Astrocyte of the hippocampus (primary cell): Measurements from ENCODE around the gene TIMM8B.
"Not testable (repeated sequence)": the region's sequence is repeated elsewhere in the genome, so short reads cannot be mapped to it uniquely, and the experiment has no call there.

Source experiments
- DNase-seq: peaks from one replicate; pipeline ENCODE4 v3.0.0; 2011; ENCODE audit warnings: low read depth, low spot score

TIMM8B gene

GRCh38 chr11:112086422-112087191, at the start of gene TIMM8B, which contains the start of gene SDHD:
Gene TIMM8B, minus strand, starts transcription at chr11:112086756. Its CDS starts 33 bp downstream, at chr11:112086723.
Gene SDHD, plus strand, starts transcription at chr11:112086873. Its CDS starts 35 bp downstream, at chr11:112086908.
- peak; percentile 98 for DNase-seq

GRCh38 chr11:112134473-112134872, 47.9 kb upstream of the TIMM8B start:
- DNase-seq, result no peak

- peak; percentile 24 for DNase-seq
Measured at GRCh38 chr11:112132737-112133136, 46.2 kb upstream of the TIMM8B start.

DNA sequence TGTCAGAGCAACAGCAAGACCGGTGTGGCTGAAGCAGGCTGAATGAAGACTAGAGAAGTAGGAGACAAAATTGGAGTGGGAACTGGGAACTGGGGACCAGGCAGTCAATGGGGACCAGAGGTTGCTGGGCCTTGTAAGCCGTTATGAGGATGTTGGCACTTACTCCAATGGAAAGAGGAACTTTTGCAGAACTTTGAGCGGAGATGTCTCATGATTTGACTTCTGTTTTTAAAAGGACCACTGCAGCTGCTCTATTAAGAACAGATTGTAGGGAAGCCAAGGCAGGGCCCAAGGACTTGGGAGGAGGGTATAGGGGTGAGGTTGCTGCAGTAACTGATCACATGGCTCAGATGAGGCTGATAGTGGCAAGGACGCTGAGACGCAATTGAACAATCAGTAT, 43.1 kb upstream of the TIMM8B start:
- no peak for DNase-seq

GRCh38 chr11:112128483-112129121, 42.0 kb upstream of the TIMM8B start:
- peak; percentile 72 for DNase-seq

DNA sequence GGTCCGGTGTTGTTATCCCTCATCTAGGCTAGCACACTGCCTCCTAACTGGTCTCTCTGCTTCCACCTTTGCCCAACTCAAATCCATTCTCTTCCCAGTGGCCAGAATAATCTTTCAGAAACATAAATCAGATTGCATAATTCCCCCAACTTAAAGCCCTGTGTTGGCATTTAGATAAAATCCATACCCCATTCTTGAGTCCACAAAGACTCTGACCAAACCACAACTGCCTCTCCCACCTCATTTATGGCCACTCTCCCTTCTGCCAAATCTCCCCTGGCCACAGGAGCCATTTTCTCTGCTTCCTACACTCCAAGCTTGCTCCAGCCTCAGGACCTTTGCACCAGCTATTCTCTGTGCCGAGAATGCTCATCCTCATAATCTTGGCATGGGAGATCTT, 40.5 kb upstream of the TIMM8B start:
- no peak for DNase-seq

- DNase-seq, result no peak
Measured at GRCh38 chr11:112123129-112123528, 36.6 kb upstream of the TIMM8B start.

DNA sequence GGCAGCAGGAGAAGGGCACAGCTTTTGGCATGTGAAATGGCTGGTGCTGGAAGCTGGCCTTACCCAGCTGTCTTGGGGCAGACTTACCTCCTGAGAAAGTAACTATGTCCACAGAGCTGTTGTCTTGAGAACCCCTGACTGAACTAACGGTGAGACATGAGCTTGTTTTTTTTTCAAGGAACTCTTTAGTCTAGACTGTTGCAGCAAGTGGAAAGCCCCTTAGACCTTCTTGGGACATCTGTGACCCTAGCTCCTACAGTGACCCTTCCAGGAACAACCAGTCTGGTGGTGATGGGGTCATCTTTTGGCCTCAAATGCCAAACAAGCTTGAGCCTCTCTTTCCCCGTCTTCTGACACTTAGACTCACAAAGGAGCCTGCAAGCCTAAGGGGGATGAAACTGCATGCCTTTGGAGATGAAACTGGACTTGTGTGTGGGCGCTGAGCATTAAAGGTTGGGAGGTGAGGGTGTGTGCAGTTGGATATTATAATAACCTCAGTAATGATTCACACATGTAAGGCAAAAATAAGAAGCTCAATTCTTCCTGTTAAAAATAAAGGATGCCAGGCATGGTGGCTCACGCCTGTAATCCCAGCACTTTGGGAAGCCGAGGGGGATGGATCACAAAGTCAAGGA, 35.5 kb upstream of the TIMM8B start:
- no peak for DNase-seq

DNA sequence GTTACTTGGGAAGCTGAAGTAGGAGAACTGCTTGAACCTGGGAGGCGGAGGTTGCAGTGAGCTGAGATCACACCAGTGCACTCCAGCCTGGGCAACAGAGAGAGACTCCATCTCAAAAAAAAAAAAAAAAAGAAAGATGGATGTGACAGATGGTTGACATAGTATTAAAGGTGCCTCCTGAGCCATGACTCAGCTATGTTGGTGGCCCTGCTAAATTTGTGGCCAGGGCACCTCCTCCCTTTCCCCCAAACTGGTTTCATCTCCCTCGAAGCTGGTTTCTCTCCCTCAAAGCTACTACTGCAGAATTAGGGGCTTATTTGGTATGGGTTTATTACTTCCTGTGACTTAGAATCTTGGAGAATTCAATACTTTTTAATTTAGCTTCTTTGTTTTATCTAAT, 31.6 kb upstream of the TIMM8B start:
- no peak for DNase-seq

GRCh38 chr11:112115386-112115785, 28.8 kb upstream of the TIMM8B start:
- no peak for DNase-seq

- DNase-seq, result no peak
Measured at GRCh38 chr11:112114460-112114859, 27.9 kb upstream of the TIMM8B start.

GRCh38 chr11:112113539-112114457, 27.2 kb upstream of the TIMM8B start:
- DNase-seq, result peak; percentile 72

DNA sequence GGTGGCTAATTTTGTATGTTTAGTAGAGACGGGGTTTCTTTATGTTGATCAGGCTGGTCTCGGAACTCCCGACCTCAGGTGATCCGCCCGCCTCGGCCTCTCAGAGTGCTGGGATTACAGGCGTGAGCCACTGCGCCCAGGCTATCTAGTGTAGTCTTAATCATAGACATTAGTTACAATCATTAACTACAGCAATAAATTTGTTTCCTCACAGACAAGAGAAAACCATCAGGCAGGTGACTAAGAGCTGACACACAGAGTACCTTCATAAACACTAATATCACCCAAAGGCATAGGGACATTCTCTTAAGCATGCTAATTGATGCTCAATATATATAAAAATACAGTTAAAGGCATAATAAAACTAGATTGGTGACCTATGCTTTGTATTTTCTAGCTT, 19.5 kb upstream of the TIMM8B start:
- no peak for DNase-seq

- DNase-seq, result no peak
Measured at GRCh38 chr11:112103446-112103845, 16.9 kb upstream of the TIMM8B start.

- DNase-seq, result peak; percentile 48
Measured at GRCh38 chr11:112100462-112100861, 13.9 kb upstream of the TIMM8B start.

DNA sequence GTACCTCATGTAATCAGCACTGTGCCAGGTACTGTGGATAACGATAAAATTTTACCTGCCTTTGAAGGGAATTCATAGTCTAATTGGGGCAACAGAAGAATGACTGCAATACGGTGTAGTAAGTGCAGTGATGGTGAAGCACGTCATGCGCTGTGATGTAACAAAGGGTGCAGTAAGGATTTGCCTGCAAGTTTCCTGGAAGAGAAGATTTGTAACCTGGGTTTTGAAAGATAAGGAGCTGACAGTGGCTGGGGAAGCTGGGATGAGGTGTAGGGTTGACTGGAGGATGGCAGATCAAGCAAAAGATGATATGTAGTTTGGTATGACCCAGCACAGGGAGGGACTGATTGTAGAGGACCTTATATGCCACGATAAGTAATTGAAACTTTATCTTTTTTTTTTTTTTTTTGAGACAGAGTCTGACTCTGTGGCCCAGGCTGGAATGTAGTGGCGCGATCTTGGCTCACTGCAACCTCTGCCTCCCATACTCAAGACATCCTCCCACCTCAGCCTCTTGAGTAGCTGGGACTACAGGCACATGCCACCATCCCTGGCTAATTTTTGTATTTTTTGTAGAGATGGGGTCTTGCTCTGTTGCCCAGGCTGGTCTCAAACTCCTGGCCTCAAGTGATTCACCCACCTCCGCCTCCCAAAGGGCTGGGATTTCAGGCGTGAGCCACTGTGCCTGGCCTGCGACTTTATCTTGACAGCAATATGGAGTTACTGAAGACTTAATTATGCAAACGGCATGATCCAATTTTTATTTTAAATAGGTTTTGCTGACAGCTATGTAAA, 11.4 kb upstream of the TIMM8B start:
- no peak for DNase-seq

GRCh38 chr11:112096194-112096593, 9.6 kb upstream of the TIMM8B start:
- no peak for DNase-seq

DNA sequence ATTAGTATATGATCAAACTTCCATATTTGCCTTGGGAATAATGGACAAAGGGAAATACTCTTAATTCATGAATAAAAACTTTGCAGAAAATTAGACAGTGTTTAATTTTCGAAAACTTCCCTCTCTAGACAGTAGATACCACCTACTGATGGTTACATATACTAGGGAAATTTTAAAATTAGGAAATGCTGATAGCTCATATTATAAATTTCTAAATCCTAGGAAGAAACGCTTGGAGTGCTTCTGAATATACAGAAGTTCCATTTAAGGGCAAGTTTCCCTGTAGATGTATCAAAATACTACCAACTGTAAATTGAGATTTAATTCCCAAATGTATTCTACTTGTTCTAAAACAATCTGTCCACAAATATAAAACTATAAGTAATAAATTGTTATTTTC, 8.7 kb upstream of the TIMM8B start:
- DNase-seq, result not testable (repeated sequence)

GRCh38 chr11:112087212-112087611, 656 bp upstream of the TIMM8B start:
- DNase-seq, result no peak

DNA sequence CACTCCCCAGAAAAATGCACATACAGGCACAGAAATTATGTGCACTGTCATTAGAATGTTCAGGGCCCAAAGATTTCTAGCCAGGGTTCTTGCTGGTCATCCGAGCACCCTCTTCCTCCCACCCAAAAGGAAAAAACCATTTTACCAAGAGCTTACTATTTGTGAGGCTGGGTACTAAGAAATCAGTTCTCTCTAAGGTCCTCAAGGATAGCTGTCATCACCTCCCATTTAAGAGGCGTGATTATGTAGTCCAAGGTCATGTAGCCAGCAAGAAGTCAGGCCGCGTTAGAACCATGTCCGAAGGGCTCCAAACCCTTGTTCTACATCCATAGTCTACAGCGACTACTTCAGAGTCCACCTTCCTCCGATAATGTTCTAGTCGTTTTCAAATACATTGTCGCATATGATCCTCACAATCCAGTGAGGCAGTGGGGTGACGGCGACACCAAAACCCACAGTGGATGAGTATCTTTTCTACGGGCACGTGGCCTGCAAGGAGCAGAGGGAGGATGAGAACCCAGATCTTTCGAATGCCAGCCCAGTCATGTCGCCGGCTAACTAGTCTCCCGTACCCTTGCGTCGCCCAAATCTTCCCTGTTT, 634 bp downstream of the TIMM8B start:
- DNase-seq, result peak; percentile 54
